B cell (primary cell): ENCODE results near the gene DDOST. TPM values are rescaled to one million over a fixed set of nuclear protein-coding genes. Genes with fewer than 3 reads are reported as not detected.

ENCODE experiments used
- ATAC-seq: fragments of 200-7000 bp; cut with Tn5 transposase; one replicate; pipeline ENCODE4 v1.10.0; 2021; ENCODE audit warnings: low read depth, mild to moderate bottlenecking, moderate number of reproducible peaks, moderate library complexity
- CTCF ChIA-PET: fragments of 350-600 bp; sonication (Branson Sonifier 250); formaldehyde crosslinking; loops from one replicate; lab custom pipeline; 2021; ENCODE audit warnings: antibody characterized with exemption, inconsistent platforms; lab: Charles Lee
- POLR2A ChIA-PET: fragments of 350-600 bp; sonication (Branson Sonifier 250); formaldehyde crosslinking; loops from one replicate; lab custom pipeline; 2021; ENCODE audit warnings: antibody characterized with exemption; lab: Charles Lee
- DNase-seq: peaks from one replicate; pipeline ENCODE4 v3.0.0; 2013
- H2AFZ ChIP-seq: 2 replicates; pipeline ENCODE4 v1.6.1; 2012; ENCODE audit warnings: mild to moderate bottlenecking, low read depth, low read length; ENCODE audit not compliant: insufficient read depth, poor library complexity, severe bottlenecking
- H3K27ac ChIP-seq, 2 donors: 1 replicate in 1 of 2; 2 replicates in 1 of 2; pipeline ENCODE4 v1.5.1; 2012 to 2013; ENCODE audit warnings: low read length in 2 of 2, mild to moderate bottlenecking in 2 of 2, moderate library complexity in 1 of 2
- H3K27me3 ChIP-seq, 4 experiments: fragments of 200-600 bp in 1 of 4; sonication (generic) in 1 of 4; replicated peaks in 1 of 4; 1 replicate in 2 of 4; 2 replicates in 2 of 4; pipeline versions ENCODE4 v1.6.1 to v1.7.0; 2013 to 2016; ENCODE audit warnings: low read length in 3 of 4, mild to moderate bottlenecking in 2 of 4, mixed read lengths in 1 of 4, moderate library complexity in 1 of 4; ENCODE audit not compliant: insufficient read depth in 4 of 4, control insufficient read depth in 3 of 4; ENCODE audit errors: control extremely low read depth in 1 of 4
- H3K36me3 ChIP-seq, 2 experiments: replicated peaks in 1 of 2; 1 replicate in 1 of 2; 2 replicates in 1 of 2; pipeline versions ENCODE4 v1.6.1 to v1.7.1; 2013; ENCODE audit warnings: low read length in 1 of 2; ENCODE audit not compliant: insufficient read depth in 2 of 2, control insufficient read depth in 1 of 2; ENCODE audit errors: control extremely low read depth in 1 of 2, extremely low read depth in 1 of 2
- H3K4me1 ChIP-seq, 2 donors: fragments of 200-600 bp in 1 of 2; sonication (generic) in 1 of 2; 1 replicate in 1 of 2; 2 replicates in 1 of 2; pipeline versions ENCODE4 v1.5.1 to v1.6.1; 2013 to 2017; ENCODE audit warnings: low read length in 2 of 2; ENCODE audit not compliant: control insufficient read depth in 2 of 2, insufficient read depth in 2 of 2
- H3K4me2 ChIP-seq: replicated peaks from 2 replicates; pipeline ENCODE3; 2012; ENCODE audit warnings: mild to moderate bottlenecking, low read depth, low read length; ENCODE audit not compliant: poor library complexity, severe bottlenecking
- H3K4me3 ChIP-seq, 5 experiments: fragments of 200-600 bp in 1 of 5; sonication (generic) in 1 of 5; 1 replicate in 3 of 5; 2 replicates in 2 of 5; pipeline versions ENCODE4 v1.5.1 to v1.7.0; 2011 to 2016; ENCODE audit warnings: low read length in 4 of 5, mild to moderate bottlenecking in 4 of 5, low read depth in 2 of 5, control low read depth in 1 of 5, moderate library complexity in 1 of 5; ENCODE audit not compliant: insufficient read depth in 1 of 5; ENCODE audit errors: control extremely low read depth in 1 of 5, extremely low read depth in 1 of 5
- H3K79me2 ChIP-seq: fragments of 200-600 bp; sonication (generic); one replicate; pipeline ENCODE4 v1.6.0; 2016; ENCODE audit warnings: low read length; ENCODE audit not compliant: control insufficient read depth, insufficient read depth
- H3K9ac ChIP-seq: fragments of 200-600 bp; sonication (generic); 2 replicates; pipeline ENCODE4 v1.6.1; 2017; ENCODE audit warnings: mild to moderate bottlenecking, low read length, moderate library complexity
- H3K9me3 ChIP-seq, 3 donors: one replicate each; pipeline versions ENCODE4 v1.6.1 to v1.7.1; 2013; ENCODE audit warnings: low read length in 2 of 3; ENCODE audit not compliant: control insufficient read depth in 2 of 3, insufficient read depth in 1 of 3; ENCODE audit errors: control extremely low read depth in 1 of 3
- H4K20me1 ChIP-seq: 2 replicates; pipeline ENCODE4 v1.6.0; 2012; ENCODE audit warnings: mild to moderate bottlenecking, low read length; ENCODE audit not compliant: insufficient read depth, control insufficient read depth, poor library complexity, severe bottlenecking
- H3K27ac Mint-ChIP-seq: one replicate; pipeline ENCODE4 v1.8.0; 2021; ENCODE audit warnings: mixed read lengths
- H3K27me3 Mint-ChIP-seq: one replicate; pipeline ENCODE4 v1.8.0; 2021; ENCODE audit warnings: mixed read lengths
- H3K4me1 Mint-ChIP-seq: one replicate; pipeline ENCODE4 v1.8.0; 2021; ENCODE audit warnings: mixed read lengths
- H3K4me3 Mint-ChIP-seq: one replicate; pipeline ENCODE4 v1.8.0; 2021; ENCODE audit warnings: mixed read lengths
- H3K9me3 Mint-ChIP-seq: one replicate; pipeline ENCODE4 v1.8.0; 2022; ENCODE audit warnings: mixed read lengths; ENCODE audit not compliant: insufficient read depth
- EZH2 ChIP-seq: IDR thresholded peaks from 2 replicates; pipeline ENCODE4 v1.6.1; 2012; ENCODE audit warnings: borderline replicate concordance, low read depth, mild to moderate bottlenecking, moderate library complexity, low read length; ENCODE audit not compliant: insufficient read depth, poor library complexity, severe bottlenecking
- WGBS: methylation state at CpG from one replicate; pipeline ENCODE4 v1.1.5; 2013; ENCODE audit warnings: missing lambda C conversion rate; ENCODE audit not compliant: insufficient coverage; 5-methylcytosine and 5-hydroxymethylcytosine counted together
- intact Hi-C: fragments of 100-400 bp; cut with micrococcal nuclease; formaldehyde crosslinking; loops from one replicate; pipeline ENCODE4 v1.10.0; 2022
- polyA plus RNA-seq: library from polyadenylated mRNA; depleted of rRNA; stranded (reverse); fragments of >200 nt; gene quantifications from 2 replicates; pipeline ENCODE4 v1.2.3, GENCODE V29; 2012
- total RNA-seq, 2 donors: library from RNA; stranded (reverse); fragments of 120-200 nt in 1 of 2; gene quantifications; 1 replicate in 1 of 2; 2 replicates in 1 of 2; pipeline versions ENCODE4 v1.2.3 to v1.2.4, GENCODE V29; 2013 to 2022
- TF ChIP-seq, protein P1 (sequence below): fragments of 200-600 bp; IDR thresholded peaks from one replicate; pipeline ENCODE4 v1.8.0; 2022; ENCODE audit warnings: antibody characterized with exemption, mild to moderate bottlenecking

DDOST gene
- total and polyA plus RNA-seq, 2 donors (not counting 1 experiment from before 2014, with no cell fraction given), result 73.5 to 99.2 TPM

DNA sequence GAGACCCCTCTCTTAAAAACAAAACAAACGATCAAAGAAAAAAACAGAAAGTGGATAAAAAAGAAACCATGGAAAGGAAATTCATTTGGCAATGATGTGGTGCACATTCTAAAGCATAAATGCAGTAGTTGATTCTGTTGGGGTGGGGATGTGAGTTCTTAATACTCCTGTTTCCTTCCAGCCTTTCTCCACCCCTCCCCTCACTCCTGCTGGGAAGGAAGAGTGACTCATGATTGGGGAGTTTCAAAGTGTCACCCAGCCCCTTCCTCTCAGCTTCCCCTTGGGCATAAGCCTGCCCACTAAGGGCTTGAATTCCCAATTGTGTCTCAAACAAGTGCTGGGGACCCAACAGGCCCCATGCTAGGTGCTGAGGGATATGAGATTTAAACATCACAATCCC is 34.6 kb downstream of the DDOST start:
- H2AFZ ChIP-seq, result no peak overlapping the region
- H3K27me3 ChIP-seq, result peaks cover 0 to 4% (median 1%) of the 10 kb centered on the region in 4 experiments
- POLR2A ChIA-PET, result no interaction called here
- no peaks in the 10 kb centered on the region for H4K20me1 ChIP-seq
- no peak overlapping the region for H3K27ac ChIP-seq
- Mint-ChIP-seq H3K27ac (no peak overlapping the region), H3K27me3 (peaks cover 30% of the 10 kb centered on the region), H3K4me3 (no peak overlapping the region), H3K4me1 (no peaks in the 10 kb centered on the region), H3K9me3 (peaks cover 8% of the 10 kb centered on the region)
- H3K4me1 ChIP-seq, result no peaks in the 10 kb centered on the region
- no peak overlapping the region for H3K4me2 ChIP-seq
- H3K79me2 ChIP-seq, result no peaks in the 10 kb centered on the region
- no peaks in the 10 kb centered on the region for H3K36me3 ChIP-seq
- TF ChIP-seq, protein P1, sequence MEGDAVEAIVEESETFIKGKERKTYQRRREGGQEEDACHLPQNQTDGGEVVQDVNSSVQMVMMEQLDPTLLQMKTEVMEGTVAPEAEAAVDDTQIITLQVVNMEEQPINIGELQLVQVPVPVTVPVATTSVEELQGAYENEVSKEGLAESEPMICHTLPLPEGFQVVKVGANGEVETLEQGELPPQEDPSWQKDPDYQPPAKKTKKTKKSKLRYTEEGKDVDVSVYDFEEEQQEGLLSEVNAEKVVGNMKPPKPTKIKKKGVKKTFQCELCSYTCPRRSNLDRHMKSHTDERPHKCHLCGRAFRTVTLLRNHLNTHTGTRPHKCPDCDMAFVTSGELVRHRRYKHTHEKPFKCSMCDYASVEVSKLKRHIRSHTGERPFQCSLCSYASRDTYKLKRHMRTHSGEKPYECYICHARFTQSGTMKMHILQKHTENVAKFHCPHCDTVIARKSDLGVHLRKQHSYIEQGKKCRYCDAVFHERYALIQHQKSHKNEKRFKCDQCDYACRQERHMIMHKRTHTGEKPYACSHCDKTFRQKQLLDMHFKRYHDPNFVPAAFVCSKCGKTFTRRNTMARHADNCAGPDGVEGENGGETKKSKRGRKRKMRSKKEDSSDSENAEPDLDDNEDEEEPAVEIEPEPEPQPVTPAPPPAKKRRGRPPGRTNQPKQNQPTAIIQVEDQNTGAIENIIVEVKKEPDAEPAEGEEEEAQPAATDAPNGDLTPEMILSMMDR, result no peak
- no peak for TF ChIP-seq EZH2
- H3K9me3 ChIP-seq, result no peaks in the 10 kb centered on the region
- CTCF ChIA-PET, result interaction anchor here (1.2 kb wide), 1 partner anchor 10 kb away, joined by 4 read pairs; no protein-coding TSS in a partner anchor
- no peak for DNase-seq
- no peak for ATAC-seq
- H3K9ac ChIP-seq, result no peak overlapping the region
- no CpG with 5 or more reads among the region's 1 CpG for WGBS
- intact Hi-C loops, result no loop called here
- H3K4me3 ChIP-seq, result no peak overlapping the region

DNA sequence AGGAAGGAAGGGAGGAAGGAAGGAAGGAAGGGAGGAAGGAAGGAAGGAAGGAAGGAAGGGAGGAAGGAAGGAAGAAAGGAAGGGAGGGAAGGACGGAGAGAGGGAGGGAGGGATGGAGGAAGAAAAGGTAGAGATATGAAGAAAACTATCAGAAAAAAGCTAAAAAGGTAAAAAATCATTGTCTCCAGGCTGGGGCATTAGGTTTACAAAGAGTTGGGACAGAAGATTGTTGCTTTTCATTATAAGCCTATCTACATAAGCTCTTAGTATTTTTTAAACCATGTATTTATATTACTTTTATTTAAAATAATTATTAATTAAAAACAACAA is 35.1 kb downstream of the DDOST start:
- Histone ChIP-seq H3K27ac (no peak overlapping the region), H3K9ac (no peak overlapping the region), H3K27me3 (peaks cover 0 to 4% (median 1%) of the 10 kb centered on the region in 4 experiments), H3K4me2 (no peak overlapping the region), H3K9me3 (no peaks in the 10 kb centered on the region), H4K20me1 (no peaks in the 10 kb centered on the region), H3K36me3 (no peaks in the 10 kb centered on the region), H3K79me2 (no peaks in the 10 kb centered on the region), H3K4me1 (no peaks in the 10 kb centered on the region), H3K4me3 (no peak overlapping the region), H2AFZ (no peak overlapping the region)
- Mint-ChIP-seq H3K9me3 (peaks cover 8% of the 10 kb centered on the region), H3K4me3 (no peak overlapping the region), H3K27me3 (peaks cover 30% of the 10 kb centered on the region), H3K4me1 (no peaks in the 10 kb centered on the region), H3K27ac (no peak overlapping the region)
- CTCF ChIA-PET, result interaction anchor here (1.2 kb wide), 2 partner anchors 8 to 11 kb away, joined by 3 to 4 read pairs; no protein-coding TSS in a partner anchor
- ATAC-seq (no peak), DNase-seq (no peak)
- intact Hi-C loops, result no loop called here
- WGBS, result 40% methylated on average over 1 of the region's 1 CpG
- TF ChIP-seq, protein P1, result no peak
- TF ChIP-seq EZH2, result no peak
- POLR2A ChIA-PET, result no interaction called here
